ENCODE data around the gene TLR1. TPM values are rescaled to one million over a fixed set of nuclear protein-coding genes. Genes with fewer than 3 reads are reported as not detected.

TLR1 gene
- total RNA-seq, 1 experiment from 2014 or later, result not detected

- H4K5ac ChIP-seq (ENCODE audit: insufficient read length, low read depth, low read length), result no peak overlapping the region
- no peak overlapping the region for H2BK20ac ChIP-seq (ENCODE audit: low read depth, low read length, poor library complexity, severe bottlenecking)
- peaks cover 0 to 2% of the 10 kb centered on the region in 2 experiments; a peak in 1 of 5 replicates for H3K9me3 Mint-ChIP-seq
These were observed 40.3 kb downstream of the TLR1 start for GRCh38 chr4:38764277-38764676.

More at GRCh38 chr4:38764277-38764676, 40.3 kb downstream of the TLR1 start:
- H4K20me1 ChIP-seq (ENCODE audit: control insufficient read depth, insufficient read depth, insufficient read length), result no peaks in the 10 kb centered on the region
- Mint-ChIP-seq H3K4me3 (no peak overlapping the region), H3K4me1 (peaks cover 8 to 9% of the 10 kb centered on the region in 2 experiments; a peak in 1 of 4 replicates), H3K27me3 (ENCODE audit: low read depth) (peaks cover 4% of the 10 kb centered on the region; the same call in 1 of the 2 replicates), H3K27ac (no peak overlapping the region), H3K36me3 (ENCODE audit: insufficient read depth in 1 of 3, low read depth in 3 of 3) (no peaks in the 10 kb centered on the region)
- H3K79me1 ChIP-seq (ENCODE audit: insufficient read depth, low read depth, low read length, poor library complexity, severe bottlenecking), result no peaks in the 10 kb centered on the region
- no peak overlapping the region for H3T11ph ChIP-seq (ENCODE audit: low read length)
- no peaks in the 10 kb centered on the region for H3K27me3 ChIP-seq (ENCODE audit: insufficient read depth, low read length)
- no peaks in the 10 kb centered on the region for H3K79me2 ChIP-seq (ENCODE audit: insufficient read depth, low read length)
- no peak overlapping the region for H2AK5ac ChIP-seq (ENCODE audit: insufficient read length, low read length)
- H3K23ac ChIP-seq (ENCODE audit: insufficient read length, low read depth, low read length), result no peak overlapping the region
- no peak overlapping the region for H3K4ac ChIP-seq (ENCODE audit: low read depth, low read length)
- no peak overlapping the region for H3K56ac ChIP-seq (ENCODE audit: insufficient read length, low read depth, low read length)
- no peak overlapping the region for H3K4me2 ChIP-seq (ENCODE audit: insufficient read depth, insufficient read length, low read length)
- no peak overlapping the region for H3K9ac ChIP-seq (ENCODE audit: extremely low read depth, insufficient read length, low read length)
- H2BK15ac ChIP-seq (ENCODE audit: low read depth, low read length), result no peak overlapping the region
- no peak overlapping the region for H2BK120ac ChIP-seq (ENCODE audit: low read depth, low read length, poor library complexity, severe bottlenecking)
- no peak overlapping the region for H4K91ac ChIP-seq (ENCODE audit: insufficient read length, low read depth, low read length)
- H4K8ac ChIP-seq (replicated peaks; ENCODE audit: insufficient read length, low read depth, low read length), result no peak overlapping the region
- no peak overlapping the region for H2AFZ ChIP-seq (ENCODE audit: low read length)
- TF ChIP-seq CTCF (conservative IDR thresholded peaks at IDR 0.05), result no peak
- no peaks in the 10 kb centered on the region for H3K9me3 ChIP-seq (ENCODE audit: control insufficient read depth, low read depth, low read length)
- H3K27ac ChIP-seq (ENCODE audit: insufficient read length, low read depth, low read length), result no peak overlapping the region
- H2BK5ac ChIP-seq (ENCODE audit: insufficient read length, low read length), result no peak overlapping the region
- no peak for DNase-seq
- no CpG with 5 or more reads among the region's 3 CpGs for WGBS (ENCODE audit: extremely low coverage, insufficient read length, low lambda C conversion rate)
- no peaks in the 10 kb centered on the region for H3K4me1 ChIP-seq (ENCODE audit: insufficient read depth, low read length)
- no peaks in the 10 kb centered on the region for H3K23me2 ChIP-seq (ENCODE audit: insufficient read length, low read depth, low read length, poor library complexity, severe bottlenecking)
- no peak overlapping the region for H3K18ac ChIP-seq (ENCODE audit: insufficient read length, low read depth, low read length)
- H3K14ac ChIP-seq (ENCODE audit: insufficient read depth, low read length), result no peak overlapping the region
- no peak overlapping the region for H2BK12ac ChIP-seq (ENCODE audit: insufficient read length, low read depth, low read length)
